Adrenal gland (tissue), 12 donors: ENCODE measurements around the gene ZBTB40. TPM values are rescaled to one million over a fixed set of nuclear protein-coding genes. Genes with fewer than 3 reads are reported as not detected.

Experiments used
- DNase-seq, 7 donors: peaks; one replicate each; pipeline ENCODE4 v3.0.0-alpha.2; 2019 to 2020
- H3K27ac ChIP-seq, 5 donors: fragments of 200-600 bp; sonication (generic) in 4 of 5; 1 replicate in 3 of 5; 2 replicates in 2 of 5; pipeline versions ENCODE4 v1.5.1 to v1.8.0; 2016 to 2020; ENCODE audit warnings: mild to moderate bottlenecking in 1 of 5
- H3K27me3 ChIP-seq: fragments of 200-600 bp; 2 replicates; pipeline ENCODE4 v1.8.0; 2021
- H3K36me3 ChIP-seq, 2 donors: fragments of 200-600 bp; replicated peaks in 1 of 2; 1 replicate in 1 of 2; 2 replicates in 1 of 2; pipeline versions ENCODE4 v1.5.1 to v1.8.0; 2018 to 2022
- H3K4me1 ChIP-seq, 2 donors: fragments of 200-600 bp; replicated peaks in 1 of 2; 1 replicate in 1 of 2; 2 replicates in 1 of 2; pipeline versions ENCODE4 v1.5.1 to v1.8.0; 2018 to 2021
- H3K4me3 ChIP-seq, 4 donors: fragments of 200-600 bp; sonication (generic) in 3 of 4; one replicate each; pipeline ENCODE4 v1.5.1; 2016 to 2018
- H3K9me3 ChIP-seq, 3 donors: fragments of 200-600 bp; sonication (generic) in 1 of 3; replicated peaks in 1 of 3; 1 replicate in 2 of 3; 2 replicates in 1 of 3; pipeline versions ENCODE4 v1.5.1 to v1.8.0; 2016 to 2021
- CTCF ChIP-seq, 6 experiments: fragments of 450-650 bp in 4 of 6; fragments of 200-600 bp in 2 of 6; sonication (generic) in 1 of 6; IDR thresholded peaks; 1 replicate in 5 of 6; 2 replicates in 1 of 6; pipeline versions ENCODE4 v1.5.1 to v1.8.0; 2016 to 2021; ENCODE audit warnings: antibody characterized with exemption in 6 of 6, mild to moderate bottlenecking in 2 of 6, moderate library complexity in 1 of 6
- POLR2A ChIP-seq, 2 donors: fragments of 450-650 bp; IDR thresholded peaks; one replicate each; pipeline ENCODE4 v1.6.1; 2017; ENCODE audit warnings: antibody characterized with exemption in 2 of 2, mild to moderate bottlenecking in 2 of 2, moderate library complexity in 1 of 2
- WGBS, 4 donors: extraction: QIAGEN DNeasy Blood & Tissue Kit in 2 of 4; methylation state at CpG; one replicate each; pipeline versions ENCODE4 v1.1.5 to v1.1.7; 2013 to 2017; 5-methylcytosine and 5-hydroxymethylcytosine counted together
- intact Hi-C, 2 donors: fragments of 100-400 bp; cut with DNase I; formaldehyde crosslinking; loops; one replicate each; pipeline versions ENCODE4 v1.14.1 to v1.15.0; 2022 to 2023
- polyA plus RNA-seq, 3 donors: library from polyadenylated mRNA; stranded (reverse); fragments of 200-250 nt in 2 of 3; fragments of 350-450 nt in 1 of 3; fragmentation: Illumina TruSeq in 1 of 3; extraction: RNeasy Lipid Tissue Mini Kit (QIAGEN cat#74804) in 1 of 3; gene quantifications; one replicate each; pipeline ENCODE4 v1.2.3, GENCODE V29; 2013 to 2014
- total RNA-seq, 9 donors: library from RNA; depleted of rRNA in 4 of 9; stranded (reverse); fragments of >200 nt in 4 of 9; fragments of 120-200 nt in 1 of 9; fragmentation: NEBNext Ultra II Directional in 1 of 9; extraction: Animal tissue kit (Norgen Biotek cat#: 25700) in 1 of 9; gene quantifications; one replicate each; pipeline versions ENCODE4 v1.1.0 to v1.2.4, GENCODE V29; 2013 to 2023
- donor health status: healthy with polysubstance abuse.
- donor health status: Bipolar disorder and iron deficiency.
- donor health status: DM: yes; HTN: yes; CAD: no.
- donor health status: DM: no; HTN: no; CAD: no.
- donor health status: DM: no; HTN: no; CAD: no.
- donor health status: DM: yes; HTN: yes; CAD: no.

Gene ZBTB40
- total and polyA plus RNA-seq, 12 donors: 17.1 to 45.7 (median 27.7) TPM

GRCh38 chr1:22428672-22429071 is 23.0 kb upstream of the ZBTB40 start:
- Histone ChIP-seq H3K4me3 (peak overlapping the region in 1 of 4 donors; percentile 38), H3K4me1 (no peaks in the 10 kb centered on the region), H3K27ac (no peak overlapping the region), H3K27me3 (no peaks in the 10 kb centered on the region), H3K36me3 (no peaks in the 10 kb centered on the region), H3K9me3 (no peaks in the 10 kb centered on the region)
- TF ChIP-seq CTCF (IDR thresholded peaks at IDR 0.05): no peak
- TF ChIP-seq POLR2A (IDR thresholded peaks at IDR 0.05): no peak
- peak in 2 of 7 donors; percentile 43 to 65 for DNase-seq
- WGBS, 4 donors: 18 to 49% (median 41%) methylated on average over 5 of the region's 5 CpGs
- intact Hi-C loops: loop anchor here in 1 of 2 donors (10.0 kb wide), 1 partner anchor 96 kb away; no protein-coding TSS in a partner anchor

- Histone ChIP-seq H3K4me1 (no peaks in the 10 kb centered on the region), H3K36me3 (no peaks in the 10 kb centered on the region), H3K27me3 (no peaks in the 10 kb centered on the region), H3K9me3 (no peaks in the 10 kb centered on the region), H3K27ac (no peak overlapping the region), H3K4me3 (no peak overlapping the region)
- DNase-seq: no peak
- intact Hi-C loops: no loop called here
- TF ChIP-seq CTCF (IDR thresholded peaks at IDR 0.05): no peak
- TF ChIP-seq POLR2A (IDR thresholded peaks at IDR 0.05): no peak
Measured at GRCh38 chr1:22431965-22432364, 19.7 kb upstream of the ZBTB40 start.

- WGBS, 4 donors: 67 to 75% (median 70%) methylated on average over 6 of the region's 6 CpGs
- no peaks in the 10 kb centered on the region for H3K36me3 ChIP-seq
- no peaks in the 10 kb centered on the region for H3K4me1 ChIP-seq
- H3K4me3 ChIP-seq: no peak overlapping the region
- intact Hi-C loops: no loop called here
- no peaks in the 10 kb centered on the region for H3K27me3 ChIP-seq
- no peak for DNase-seq
- no peak overlapping the region for H3K27ac ChIP-seq
- no peak for TF ChIP-seq POLR2A (IDR thresholded peaks at IDR 0.05)
- no peak for TF ChIP-seq CTCF (IDR thresholded peaks at IDR 0.05)
- no peaks in the 10 kb centered on the region for H3K9me3 ChIP-seq
Measured at GRCh38 chr1:22434717-22435116, 16.9 kb upstream of the ZBTB40 start.

GRCh38 chr1:22436948-22437347 is 14.7 kb upstream of the ZBTB40 start:
- intact Hi-C loops: no loop called here
- Histone ChIP-seq H3K27me3 (no peaks in the 10 kb centered on the region), H3K4me1 (no peaks in the 10 kb centered on the region), H3K4me3 (no peak overlapping the region), H3K27ac (no peak overlapping the region), H3K9me3 (peaks cover 0 to 9% (median 3%) of the 10 kb centered on the region in 3 donors), H3K36me3 (no peaks in the 10 kb centered on the region)
- DNase-seq: no peak
- 59 to 85% (median 78%) methylated on average over 2 of the region's 2 CpGs for WGBS, 4 donors
- TF ChIP-seq POLR2A (IDR thresholded peaks at IDR 0.05): no peak
- no peak for TF ChIP-seq CTCF (IDR thresholded peaks at IDR 0.05)
